GM19397 (cell line): Measurements from ENCODE around the gene TTC13.

Experiments
- ATAC-seq: cut with Tn5 transposase; IDR thresholded peaks from one replicate; pipeline ENCODE4 v1.9.1; 2021; ENCODE audit warnings: mild to moderate bottlenecking, moderate library complexity; ENCODE audit not compliant: unreplicated experiment

TTC13 gene

DNA sequence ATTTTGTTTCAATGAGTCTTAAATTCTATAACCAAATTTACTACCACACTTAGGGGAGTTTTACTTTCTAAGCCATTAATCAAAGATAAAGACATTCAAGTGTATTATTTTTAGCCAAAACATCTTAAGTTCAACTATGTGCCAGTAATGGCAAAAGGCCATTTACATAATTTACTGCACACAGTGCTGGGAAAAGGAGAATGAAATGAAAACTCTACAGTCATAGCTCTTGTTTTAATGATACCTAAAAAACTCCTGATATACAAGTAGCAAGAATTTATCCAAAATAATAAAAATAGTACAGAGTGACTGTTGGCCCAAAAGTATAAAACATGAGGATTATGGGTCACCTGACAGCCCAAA lies 67.9 kb downstream of the TTC13 start:
- ATAC-seq = no peak

DNA sequence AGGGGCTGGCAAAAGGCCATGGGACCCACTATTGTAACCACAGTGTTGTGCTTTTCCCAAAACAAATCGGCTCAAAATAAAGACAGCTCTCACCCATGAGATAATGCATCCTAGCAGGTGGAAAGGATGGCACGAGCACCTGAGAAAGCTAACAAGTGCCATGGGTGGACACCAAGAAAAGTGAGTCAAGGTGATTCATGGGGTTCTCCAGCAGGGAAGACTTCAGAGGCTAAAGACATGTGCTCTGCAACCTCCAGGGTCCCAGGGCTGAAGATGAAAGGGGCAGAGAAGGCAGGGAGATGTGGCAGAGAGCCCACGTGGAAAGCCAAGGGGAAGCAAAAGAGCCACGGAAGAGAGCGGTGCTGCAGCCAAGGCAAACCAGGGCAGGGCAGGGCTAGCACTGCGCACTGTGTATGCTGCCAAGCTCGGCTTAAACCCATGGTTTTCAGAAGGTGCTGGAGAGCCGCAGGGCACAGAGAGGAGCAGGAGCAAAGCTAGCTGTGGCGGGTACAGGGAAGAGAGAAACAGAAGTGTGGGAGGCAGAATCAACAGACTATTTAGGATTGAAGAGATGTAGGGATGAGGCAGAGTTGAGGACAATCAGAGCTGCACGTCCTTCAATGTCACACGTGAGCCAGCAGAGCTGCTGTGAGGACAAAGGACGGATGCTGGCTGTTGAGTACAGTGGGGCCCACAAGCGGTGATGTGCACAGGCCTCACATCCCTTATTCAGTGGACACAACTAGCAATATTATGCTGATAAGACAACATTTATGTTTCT lies 68.5 kb downstream of the TTC13 start:
- ATAC-seq = no peak

DNA sequence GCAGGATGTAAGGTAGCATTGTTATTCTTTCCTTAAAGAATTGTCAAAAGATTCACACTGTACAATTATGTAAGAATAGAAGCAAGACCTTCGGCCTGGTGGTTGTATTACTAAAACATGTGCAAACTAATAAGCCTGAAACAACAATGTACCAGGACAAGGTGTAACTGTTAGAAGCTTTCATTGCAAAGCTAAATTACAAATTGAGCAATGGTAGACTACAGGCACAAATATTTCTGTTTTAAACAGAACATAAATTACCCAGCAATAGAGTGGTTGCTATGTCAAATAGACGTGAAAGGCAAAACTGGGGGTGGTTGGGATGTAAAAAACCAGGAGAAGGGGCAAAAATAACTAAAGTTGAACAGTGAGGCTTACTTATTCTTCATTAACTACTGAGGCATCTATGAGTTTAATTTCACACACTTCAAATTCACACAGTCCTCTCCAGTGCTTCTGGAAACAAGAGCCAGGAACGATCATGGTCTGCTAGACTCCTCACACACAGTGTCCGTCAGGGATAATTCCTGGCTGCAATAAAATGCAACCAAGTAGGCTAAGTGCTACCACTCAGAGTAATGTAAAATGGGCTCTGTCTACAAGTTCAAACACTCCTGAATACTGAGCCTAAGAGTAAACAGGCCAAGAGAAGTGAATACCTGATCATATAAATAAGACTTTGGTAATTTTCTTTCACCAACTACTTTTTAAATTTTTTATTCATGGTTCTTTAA lies 71.0 kb downstream of the TTC13 start:
- no peak for ATAC-seq

DNA sequence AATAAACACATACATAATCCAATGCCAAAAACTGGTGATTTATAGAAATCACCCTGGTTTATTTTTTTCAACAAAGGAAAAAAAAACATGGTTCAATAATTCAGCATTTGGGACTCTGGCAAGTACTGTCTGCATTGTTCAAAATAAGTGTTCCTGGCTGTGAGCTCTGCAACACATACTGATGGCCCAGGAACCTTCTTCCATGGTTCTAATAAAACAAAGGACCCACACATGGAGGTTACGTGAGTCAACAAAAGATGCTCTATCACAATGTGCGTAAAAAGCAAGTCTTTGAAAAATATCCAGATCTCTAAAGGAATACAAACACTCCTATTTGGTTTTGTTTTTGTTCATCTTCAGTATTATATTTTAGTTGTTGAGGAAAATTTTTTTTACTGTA lies 72.4 kb downstream of the TTC13 start:
- no peak for ATAC-seq

DNA sequence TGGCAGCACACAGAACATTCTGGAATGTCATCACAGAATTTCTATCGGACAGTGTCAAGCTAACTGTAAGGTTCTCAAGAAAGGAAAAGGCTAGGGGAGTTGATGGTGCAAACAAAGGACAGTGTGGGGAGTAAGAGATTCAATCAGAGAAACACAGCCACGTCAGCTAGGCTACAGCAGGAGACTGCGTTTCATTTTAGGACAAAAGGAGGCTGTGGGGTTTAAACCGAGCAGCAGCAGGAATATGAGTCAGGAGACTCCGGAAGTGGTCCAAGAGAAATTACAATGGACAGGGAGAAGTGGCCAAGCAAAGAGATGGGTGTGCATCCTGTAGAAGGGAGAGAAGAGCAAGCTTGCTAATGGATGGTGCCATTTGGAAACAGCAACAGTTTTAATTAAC lies 72.9 kb downstream of the TTC13 start:
- no peak for ATAC-seq

- ATAC-seq = no peak
Measured at GRCh38 chr1:230902349-230902923, 76.2 kb downstream of the TTC13 start.

DNA sequence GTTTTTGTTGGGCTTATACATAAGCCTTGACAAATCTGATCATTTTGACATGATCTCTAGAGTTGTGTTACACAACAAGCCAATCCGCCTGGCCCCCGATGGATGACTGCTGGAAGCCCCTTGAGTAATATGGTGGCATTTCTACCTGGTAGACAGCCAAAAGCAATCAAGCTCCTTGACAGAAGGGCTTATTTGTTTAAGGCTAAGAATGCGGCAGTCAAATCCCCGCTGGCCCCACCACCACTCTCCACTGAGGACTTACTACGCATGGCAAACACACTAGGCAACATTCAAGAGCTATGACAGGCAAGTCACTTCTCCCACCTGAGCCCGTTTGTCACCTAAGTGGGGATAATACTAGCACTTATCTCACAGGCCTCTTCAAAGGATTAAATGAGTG lies 77.0 kb downstream of the TTC13 start:
- no peak for ATAC-seq

DNA sequence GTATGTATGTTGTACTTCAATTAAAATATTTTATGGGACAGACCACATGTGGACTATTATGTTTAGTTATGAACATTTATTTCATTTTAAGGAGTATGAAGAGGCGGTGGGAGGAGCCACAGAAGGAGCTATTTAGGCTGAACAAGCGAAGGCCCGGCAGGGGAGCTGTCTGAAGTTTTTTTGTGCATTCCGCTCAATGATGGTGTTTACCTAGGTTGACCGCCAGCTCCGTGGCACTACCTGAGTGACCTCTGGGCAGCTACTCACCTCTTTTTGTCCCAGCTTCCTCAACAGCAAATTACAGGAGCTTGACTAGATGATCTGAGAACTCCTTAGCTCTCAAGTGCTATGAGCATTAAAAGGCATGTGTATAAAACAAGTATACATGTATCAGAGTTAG lies 77.7 kb downstream of the TTC13 start:
- no peak for ATAC-seq

GRCh38 chr1:230899841-230900251 lies 78.8 kb downstream of the TTC13 start:
- no peak for ATAC-seq

DNA sequence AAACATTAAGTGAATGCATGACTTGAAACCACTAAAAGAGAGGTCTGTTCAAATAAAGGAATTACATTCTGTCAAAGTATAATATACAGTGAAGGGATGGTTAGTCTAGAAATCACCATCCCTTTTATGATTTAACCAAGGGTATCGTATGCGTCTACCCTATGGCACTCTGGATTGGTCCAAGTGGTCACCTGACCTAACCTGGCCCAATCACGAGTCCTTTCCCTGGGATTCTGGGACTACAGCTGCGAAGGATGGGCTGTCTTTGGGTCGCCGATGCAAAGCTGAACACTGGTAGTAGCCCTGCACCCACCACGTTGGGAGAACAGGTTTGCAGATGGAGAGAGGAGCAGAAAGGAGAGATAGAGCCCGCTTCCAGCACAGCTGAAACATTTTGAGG lies 79.9 kb downstream of the TTC13 start:
- ATAC-seq = no peak

DNA sequence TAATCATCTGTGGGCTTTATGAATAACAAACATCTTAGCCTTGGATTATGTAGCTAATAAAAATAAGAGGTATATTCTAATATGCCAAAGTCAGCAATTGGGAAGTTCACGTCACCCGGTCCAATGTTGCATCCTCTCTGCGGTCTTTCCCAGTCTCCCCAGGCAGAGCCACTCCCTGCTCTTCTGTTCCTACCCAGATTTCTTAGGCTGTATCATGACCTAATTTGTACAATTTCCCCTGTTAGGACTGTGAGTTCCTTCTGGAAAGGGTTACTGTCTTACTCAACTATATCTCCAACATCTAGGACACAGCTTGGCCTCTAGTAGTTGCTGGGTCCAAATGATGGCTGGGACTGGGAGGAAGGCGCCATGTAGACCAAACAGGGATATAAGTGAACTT lies 80.5 kb downstream of the TTC13 start:
- no peak for ATAC-seq

GRCh38 chr1:230896779-230897178 lies 81.9 kb downstream of the TTC13 start:
- ATAC-seq = no peak

DNA sequence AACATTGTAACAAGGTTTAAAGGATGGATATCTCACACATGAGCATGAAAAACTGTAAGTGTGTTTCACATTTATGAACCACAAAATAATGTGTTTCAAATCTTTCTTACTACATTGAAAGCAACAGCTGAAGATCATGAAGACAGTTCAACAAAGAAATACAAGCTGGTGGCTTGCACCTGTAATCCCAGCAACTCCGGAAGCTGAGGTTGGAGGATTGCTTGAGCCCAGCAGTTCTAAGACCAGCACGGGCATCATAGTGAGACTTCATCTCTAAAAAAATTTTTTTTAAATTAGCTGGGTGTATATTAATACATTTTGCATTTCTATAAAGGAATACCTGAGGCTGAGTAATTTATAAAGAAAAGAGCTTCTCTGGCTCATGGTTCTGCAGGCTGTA lies 83.2 kb downstream of the TTC13 start:
- ATAC-seq = no peak

- ATAC-seq = no peak
Measured at GRCh38 chr1:230894664-230895063, 84.0 kb downstream of the TTC13 start.

- ATAC-seq = no peak
Measured at GRCh38 chr1:230894032-230894431, 84.6 kb downstream of the TTC13 start.

GRCh38 chr1:230892018-230892491 lies 86.6 kb downstream of the TTC13 start:
- ATAC-seq = no peak

DNA sequence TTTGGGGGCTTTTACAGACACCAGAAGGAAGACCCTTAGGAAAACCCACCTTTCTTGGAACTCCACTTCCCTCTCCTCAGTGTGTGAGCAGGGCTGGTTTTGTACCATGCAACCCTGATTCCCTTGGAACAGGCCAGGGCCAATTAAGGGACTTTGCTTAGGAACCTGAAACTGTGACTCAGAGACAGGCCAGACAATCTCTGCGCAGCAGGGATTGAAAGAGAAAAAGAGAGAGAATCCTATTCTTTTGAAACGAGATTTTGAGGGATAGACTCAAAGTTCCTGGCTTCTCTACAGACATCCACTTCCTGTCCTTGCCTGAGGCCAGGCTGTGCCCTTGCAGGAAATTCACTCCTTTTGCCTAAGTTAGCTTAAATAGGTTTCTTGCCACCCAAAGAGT lies 87.2 kb downstream of the TTC13 start:
- no peak for ATAC-seq

- ATAC-seq = no peak
Measured at GRCh38 chr1:230884646-230885045, 94.0 kb downstream of the TTC13 start.

GRCh38 chr1:230883967-230884366 lies 94.7 kb downstream of the TTC13 start:
- ATAC-seq = no peak

DNA sequence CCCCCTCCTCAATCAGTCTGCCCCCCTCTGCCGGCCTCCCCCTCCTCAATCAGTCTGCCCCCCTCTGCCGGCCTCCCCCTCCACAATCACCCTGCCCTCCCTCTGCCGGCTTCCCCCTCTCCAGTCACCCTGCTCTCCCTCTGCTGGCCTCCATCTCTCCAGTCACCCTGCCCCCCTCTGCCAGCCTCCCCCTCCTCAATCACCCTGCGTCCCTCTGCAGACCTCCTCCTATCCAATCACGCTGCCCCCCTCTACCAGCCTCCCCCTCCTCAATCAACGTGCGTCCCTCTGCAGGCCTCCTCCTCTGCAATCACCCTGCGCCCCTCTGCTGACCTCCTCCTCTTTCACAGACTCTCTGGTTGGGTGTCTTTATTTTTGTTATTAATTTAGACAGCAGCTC lies 98.9 kb downstream of the TTC13 start:
- no peak for ATAC-seq

DNA sequence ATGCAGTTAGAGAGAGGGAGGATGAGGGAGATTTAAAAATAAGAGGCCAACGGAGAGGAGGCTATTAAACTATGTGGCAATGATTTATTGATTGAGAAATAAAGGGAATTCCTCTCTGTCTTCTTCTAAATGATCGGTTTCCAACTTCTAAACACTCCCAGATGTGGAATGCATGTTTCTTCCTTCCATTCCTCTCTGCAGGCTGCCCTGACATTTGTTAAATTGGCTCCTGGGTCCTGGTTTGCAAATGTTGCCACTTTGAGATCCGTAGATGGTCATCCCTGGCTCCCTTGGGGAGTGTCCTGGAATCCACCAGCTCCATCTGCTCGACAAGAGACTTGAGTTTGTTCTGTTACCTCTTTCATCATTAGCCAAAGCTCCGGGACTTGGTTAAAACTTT lies 100.1 kb downstream of the TTC13 start:
- ATAC-seq = no peak

- ATAC-seq = no peak
Measured at GRCh38 chr1:230877924-230878590, 100.6 kb downstream of the TTC13 start.
